GM12878 (cell line): ENCODE data around the gene MACROD2.

Experiments used
- ATF2 ChIP-seq: IDR thresholded peaks from 2 replicates; pipeline ENCODE4 v1.6.1; 2012; ENCODE audit warnings: low read length, inconsistent platforms
- CTCF ChIP-seq, 3 experiments: IDR thresholded peaks in 2 of 3; conservative IDR thresholded peaks in 1 of 3; 2 replicates each; pipeline ENCODE4 v1.5.1; 2011; ENCODE audit warnings: low read depth in 3 of 3, low read length in 3 of 3, mild to moderate bottlenecking in 3 of 3, control low read depth in 2 of 3, moderate library complexity in 2 of 3, inconsistent platforms in 1 of 3, mixed read lengths in 1 of 3; ENCODE audit not compliant: control insufficient read depth in 2 of 3, insufficient read depth in 1 of 3; ENCODE audit errors: extremely low read depth in 1 of 3
- FOXK2 ChIP-seq: fragments of 450-650 bp; IDR thresholded peaks from 2 replicates; pipeline ENCODE4 v1.6.1; 2017; ENCODE audit warnings: mild to moderate bottlenecking, moderate library complexity
- POLR2A ChIP-seq: IDR thresholded peaks from 2 replicates; pipeline ENCODE4 v1.6.1; 2011; ENCODE audit warnings: low read depth, mild to moderate bottlenecking, low read length
- REST ChIP-seq: IDR thresholded peaks from 2 replicates; pipeline ENCODE4 v1.6.1; 2012; ENCODE audit warnings: mild to moderate bottlenecking, low read depth, low read length
- ZBTB33 ChIP-seq: fragments of 450-650 bp; IDR thresholded peaks from 2 replicates; pipeline ENCODE4 v1.6.1; 2017; ENCODE audit warnings: mild to moderate bottlenecking

GRCh38 chr20:14883324-14883723 lies 888.0 kb downstream of the MACROD2 start:
- TF ChIP-seq ATF2 (no peak), FOXK2 (no peak), CTCF (IDR thresholded peaks at IDR 0.05 in 2 of 3, conservative IDR thresholded peaks at IDR 0.05 in 1 of 3; ENCODE audit: control insufficient read depth in 2 of 3, extremely low read depth in 1 of 3, insufficient read depth in 1 of 3, low read depth in 3 of 3, low read length in 3 of 3) (no peak), REST (no peak), POLR2A (no peak), ZBTB33 (no peak)
